GM12878 (cell line): ENCODE data around the gene DMAP1.

Experiments used
- ASH2L ChIP-seq: fragments of 300-600, 200-600 bp; sonication (generic); IDR thresholded peaks from 2 replicates; pipeline ENCODE4 v1.6.1; 2017; ENCODE audit warnings: low read depth, mild to moderate bottlenecking, borderline replicate concordance
- ATF3 ChIP-seq: IDR thresholded peaks from 2 replicates; pipeline ENCODE4 v1.6.1; 2011; ENCODE audit warnings: low read depth, mild to moderate bottlenecking, low read length, moderate library complexity, borderline replicate concordance; ENCODE audit errors: extremely low read depth
- CTCF ChIP-seq, 3 experiments: IDR thresholded peaks in 2 of 3; conservative IDR thresholded peaks in 1 of 3; 2 replicates each; pipeline ENCODE4 v1.5.1; 2011; ENCODE audit warnings: low read depth in 3 of 3, low read length in 3 of 3, mild to moderate bottlenecking in 3 of 3, control low read depth in 2 of 3, moderate library complexity in 2 of 3, inconsistent platforms in 1 of 3, mixed read lengths in 1 of 3; ENCODE audit not compliant: control insufficient read depth in 2 of 3, insufficient read depth in 1 of 3; ENCODE audit errors: extremely low read depth in 1 of 3
- EP300 ChIP-seq, 2 experiments: fragments of 150-350 bp in 1 of 2; IDR thresholded peaks; 2 replicates each; pipeline ENCODE4 v1.6.1; 2011 to 2012; ENCODE audit warnings: low read depth in 2 of 2, low read length in 2 of 2, borderline replicate concordance in 1 of 2, improper control_type of control experiment in 1 of 2, inconsistent platforms in 1 of 2; ENCODE audit not compliant: control insufficient read depth in 1 of 2
- ESRRA ChIP-seq: IDR thresholded peaks from 2 replicates; pipeline ENCODE4 v1.6.1; 2012; ENCODE audit warnings: mild to moderate bottlenecking, low read length, improper control_type of control experiment
- TCF12 ChIP-seq: IDR thresholded peaks from 2 replicates; pipeline ENCODE4 v1.6.1; 2011; ENCODE audit warnings: low read depth, mild to moderate bottlenecking, low read length
- TF ChIP-seq, protein P1 (sequence below): IDR thresholded peaks from 2 replicates; pipeline ENCODE4 v1.6.1; 2012; ENCODE audit warnings: low read depth, low read length, improper control_type of control experiment

DNA sequence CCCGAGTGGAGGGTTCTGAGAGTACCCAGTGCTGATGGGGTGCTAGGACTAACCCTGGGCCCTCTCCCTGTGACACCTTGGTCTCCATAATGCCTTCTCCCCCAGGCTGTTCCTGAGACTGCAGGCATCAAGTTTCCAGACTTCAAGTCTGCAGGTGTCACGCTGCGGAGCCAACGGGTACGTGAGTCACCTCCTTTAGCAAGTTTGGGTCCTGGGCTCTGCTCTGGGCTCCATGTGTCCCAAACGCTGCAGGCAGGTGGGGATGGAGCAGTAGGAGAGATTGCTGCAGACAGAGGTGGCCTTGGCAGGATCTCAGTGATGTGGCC lies 6.0 kb downstream of the DMAP1 start:
- TF ChIP-seq ATF3 (no peak), CTCF (IDR thresholded peaks at IDR 0.05 in 2 of 3, conservative IDR thresholded peaks at IDR 0.05 in 1 of 3; ENCODE audit: control insufficient read depth in 2 of 3, extremely low read depth in 1 of 3, insufficient read depth in 1 of 3, low read depth in 3 of 3, low read length in 3 of 3) (no peak), TCF12 (no peak), ESRRA (no peak), EP300 (IDR thresholded peaks at IDR 0.05; ENCODE audit: borderline replicate concordance in 1 of 2, control insufficient read depth in 1 of 2, low read depth in 2 of 2, low read length in 2 of 2) (no peak), ASH2L (no peak)
- TF ChIP-seq, protein P1, sequence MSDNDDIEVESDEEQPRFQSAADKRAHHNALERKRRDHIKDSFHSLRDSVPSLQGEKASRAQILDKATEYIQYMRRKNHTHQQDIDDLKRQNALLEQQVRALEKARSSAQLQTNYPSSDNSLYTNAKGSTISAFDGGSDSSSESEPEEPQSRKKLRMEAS = no peak
